PFSK-1 (cell line): Measurements from ENCODE around the gene AP2M1.

Experiments
- FOXP2 ChIP-seq: optimal IDR thresholded peaks from 2 replicates; pipeline ENCODE3; 2011; ENCODE audit warnings: borderline replicate concordance, control low read depth, inconsistent platforms; ENCODE audit not compliant: insufficient read depth; ENCODE audit errors: extremely low read length, extremely low read depth
- POLR2AphosphoS5 ChIP-seq: IDR thresholded peaks from 2 replicates; pipeline ENCODE4 v1.6.1; 2012; ENCODE audit warnings: low read depth, mild to moderate bottlenecking, control low read depth, low read length, moderate library complexity
- SIN3A ChIP-seq: IDR thresholded peaks from 2 replicates; pipeline ENCODE4 v1.6.1; 2012; ENCODE audit warnings: mild to moderate bottlenecking, low read length, moderate library complexity, borderline replicate concordance; ENCODE audit not compliant: insufficient read depth
- TAF1 ChIP-seq: IDR thresholded peaks from 2 replicates; pipeline ENCODE4 v1.6.1; 2012; ENCODE audit warnings: low read length, control low read depth, borderline replicate concordance; ENCODE audit not compliant: insufficient read depth
- TF ChIP-seq, protein P1 (sequence below), 2 experiments: IDR thresholded peaks; 2 replicates each; pipeline versions ENCODE4 v1.6.1 to v1.8.0; 2011 to 2012; ENCODE audit warnings: low read depth in 2 of 2, low read length in 2 of 2, control low read depth in 1 of 2, inconsistent platforms in 1 of 2, mild to moderate bottlenecking in 1 of 2, moderate library complexity in 1 of 2; ENCODE audit not compliant: insufficient read depth in 1 of 2

Gene AP2M1

DNA sequence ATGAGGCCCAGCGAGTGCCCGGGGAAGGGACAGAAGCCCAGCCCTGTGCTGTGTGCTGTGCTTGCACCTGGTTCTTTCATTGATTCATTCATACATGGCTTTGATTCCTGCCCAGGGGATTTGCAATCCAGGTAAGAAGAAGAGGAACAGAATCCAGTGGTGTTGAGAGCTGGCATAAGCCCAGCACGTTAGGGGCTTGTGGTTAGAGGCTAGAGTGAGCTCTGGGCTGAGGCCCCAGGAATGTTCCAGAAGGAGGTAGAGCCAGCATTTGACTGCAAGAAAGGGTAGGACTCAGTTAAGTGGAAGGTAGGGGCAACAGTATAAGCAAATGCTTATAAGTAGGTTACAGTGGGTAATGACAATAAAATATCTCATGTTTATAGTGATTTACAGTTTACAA, 57.0 kb downstream of the AP2M1 start:
- TF ChIP-seq, protein P1, sequence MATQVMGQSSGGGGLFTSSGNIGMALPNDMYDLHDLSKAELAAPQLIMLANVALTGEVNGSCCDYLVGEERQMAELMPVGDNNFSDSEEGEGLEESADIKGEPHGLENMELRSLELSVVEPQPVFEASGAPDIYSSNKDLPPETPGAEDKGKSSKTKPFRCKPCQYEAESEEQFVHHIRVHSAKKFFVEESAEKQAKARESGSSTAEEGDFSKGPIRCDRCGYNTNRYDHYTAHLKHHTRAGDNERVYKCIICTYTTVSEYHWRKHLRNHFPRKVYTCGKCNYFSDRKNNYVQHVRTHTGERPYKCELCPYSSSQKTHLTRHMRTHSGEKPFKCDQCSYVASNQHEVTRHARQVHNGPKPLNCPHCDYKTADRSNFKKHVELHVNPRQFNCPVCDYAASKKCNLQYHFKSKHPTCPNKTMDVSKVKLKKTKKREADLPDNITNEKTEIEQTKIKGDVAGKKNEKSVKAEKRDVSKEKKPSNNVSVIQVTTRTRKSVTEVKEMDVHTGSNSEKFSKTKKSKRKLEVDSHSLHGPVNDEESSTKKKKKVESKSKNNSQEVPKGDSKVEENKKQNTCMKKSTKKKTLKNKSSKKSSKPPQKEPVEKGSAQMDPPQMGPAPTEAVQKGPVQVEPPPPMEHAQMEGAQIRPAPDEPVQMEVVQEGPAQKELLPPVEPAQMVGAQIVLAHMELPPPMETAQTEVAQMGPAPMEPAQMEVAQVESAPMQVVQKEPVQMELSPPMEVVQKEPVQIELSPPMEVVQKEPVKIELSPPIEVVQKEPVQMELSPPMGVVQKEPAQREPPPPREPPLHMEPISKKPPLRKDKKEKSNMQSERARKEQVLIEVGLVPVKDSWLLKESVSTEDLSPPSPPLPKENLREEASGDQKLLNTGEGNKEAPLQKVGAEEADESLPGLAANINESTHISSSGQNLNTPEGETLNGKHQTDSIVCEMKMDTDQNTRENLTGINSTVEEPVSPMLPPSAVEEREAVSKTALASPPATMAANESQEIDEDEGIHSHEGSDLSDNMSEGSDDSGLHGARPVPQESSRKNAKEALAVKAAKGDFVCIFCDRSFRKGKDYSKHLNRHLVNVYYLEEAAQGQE (IDR thresholded peaks at IDR 0.05; ENCODE audit: insufficient read depth in 1 of 2, low read depth in 2 of 2, low read length in 2 of 2) = no peak
- TF ChIP-seq SIN3A (no peak), FOXP2 (no peak), TAF1 (no peak), POLR2AphosphoS5 (no peak)

DNA sequence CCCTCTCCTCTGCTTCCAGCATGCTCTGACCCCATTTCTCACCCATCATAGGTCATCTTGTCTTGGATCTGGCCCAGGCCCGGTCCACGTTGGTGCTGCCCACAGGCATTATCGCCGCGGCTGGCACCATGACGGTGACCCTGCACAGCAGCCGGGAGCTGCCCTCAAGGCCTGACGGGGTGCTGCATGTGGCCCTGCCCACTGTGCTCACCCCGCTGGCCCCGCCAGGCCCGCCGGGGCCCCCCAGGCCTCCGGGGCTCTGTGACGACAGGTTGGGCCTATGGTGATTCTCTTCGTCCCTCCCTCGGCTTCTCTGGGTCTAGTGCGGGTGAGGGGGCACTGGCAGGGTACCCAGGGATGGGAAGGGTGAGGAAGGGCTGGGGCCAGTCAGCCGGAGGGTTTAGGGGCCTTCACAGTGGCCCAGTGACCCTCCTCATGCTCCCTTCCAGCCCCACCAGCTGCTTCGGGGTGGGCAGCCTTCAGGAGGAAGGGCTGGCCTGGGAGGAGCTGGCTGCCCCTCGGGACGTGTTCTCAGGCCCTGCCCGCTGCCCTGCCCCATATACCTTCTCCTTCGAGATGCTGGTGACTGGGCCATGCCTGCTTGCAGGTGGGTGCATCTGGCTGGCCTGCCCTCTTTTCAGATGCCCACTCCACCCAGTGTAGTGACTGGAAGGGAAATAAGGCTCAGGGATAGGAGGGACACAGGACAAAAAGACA, 58.6 kb downstream of the AP2M1 start:
- TF ChIP-seq FOXP2 (no peak), POLR2AphosphoS5 (no peak), TAF1 (no peak), SIN3A (no peak)
- TF ChIP-seq, protein P1 (IDR thresholded peaks at IDR 0.05; ENCODE audit: insufficient read depth in 1 of 2, low read depth in 2 of 2, low read length in 2 of 2) = no peak
